Heart left ventricle (tissue), 16 donors: ENCODE results near the gene SARS1. TPM values are rescaled to one million over a fixed set of nuclear protein-coding genes. Genes with fewer than 3 reads are reported as not detected.

Source experiments
- ATAC-seq, 4 donors: fragments of 200-7000 bp; cut with Tn5 transposase; one replicate each; pipeline ENCODE4 v1.9.1; 2020 to 2022; ENCODE audit warnings: moderate library complexity in 4 of 4, mild to moderate bottlenecking in 3 of 4, moderate number of reproducible peaks in 1 of 4
- DNase-seq, 5 donors: peaks; one replicate each; pipeline ENCODE4 v3.0.0-alpha.2; 2020
- H3K27ac ChIP-seq, 12 donors: fragments of 200-600 bp; sonication (generic) in 4 of 12; one replicate each; pipeline versions ENCODE4 v1.5.0 to v1.8.0; 2016 to 2022; ENCODE audit warnings: mild to moderate bottlenecking in 2 of 12
- H3K27me3 ChIP-seq, 9 donors: fragments of 200-600 bp; sonication (generic) in 2 of 9; one replicate each; pipeline versions ENCODE4 v1.5.1 to v1.8.0; 2016 to 2022; ENCODE audit warnings: mild to moderate bottlenecking in 3 of 9
- H3K36me3 ChIP-seq, 9 donors: fragments of 200-600 bp; sonication (generic) in 2 of 9; one replicate each; pipeline versions ENCODE4 v1.5.0 to v1.8.0; 2018 to 2022; ENCODE audit warnings: mild to moderate bottlenecking in 2 of 9
- H3K4me1 ChIP-seq, 12 donors: fragments of 200-600 bp; sonication (generic) in 4 of 12; one replicate each; pipeline versions ENCODE4 v1.5.0 to v1.8.0; 2016 to 2022; ENCODE audit warnings: mild to moderate bottlenecking in 3 of 12
- H3K4me3 ChIP-seq, 12 donors: fragments of 200-600 bp; sonication (generic) in 4 of 12; one replicate each; pipeline versions ENCODE4 v1.5.0 to v1.8.0; 2017 to 2022; ENCODE audit warnings: mild to moderate bottlenecking in 9 of 12, moderate library complexity in 4 of 12
- H3K9me3 ChIP-seq, 12 donors: fragments of 200-600 bp; sonication (generic) in 4 of 12; one replicate each; pipeline versions ENCODE4 v1.5.0 to v1.8.0; 2016 to 2022; ENCODE audit warnings: mild to moderate bottlenecking in 1 of 12
- CTCF ChIP-seq, 12 donors: fragments of 200-600 bp; sonication (generic) in 4 of 12; IDR thresholded peaks; one replicate each; pipeline versions ENCODE4 v1.5.0 to v1.8.0; 2018 to 2022; ENCODE audit warnings: antibody characterized with exemption in 12 of 12, mild to moderate bottlenecking in 5 of 12
- POLR2A ChIP-seq, 2 donors: fragments of 450-650 bp; IDR thresholded peaks; one replicate each; pipeline ENCODE4 v1.6.1; 2017; ENCODE audit warnings: antibody characterized with exemption in 2 of 2, mild to moderate bottlenecking in 2 of 2, moderate library complexity in 2 of 2
- WGBS, 4 donors: extraction: QIAGEN DNeasy Blood & Tissue Kit in 2 of 4; methylation state at CpG; one replicate each; pipeline versions ENCODE4 v1.1.5 to v1.1.7; 2013 to 2018; 5-methylcytosine and 5-hydroxymethylcytosine counted together
- intact Hi-C, 10 donors: fragments of 100-400 bp; cut with DNase I; formaldehyde crosslinking; loops; one replicate each; pipeline versions ENCODE4 v1.11.1 to v1.14.2; 2022
- polyA plus RNA-seq, 2 donors: library from polyadenylated mRNA; stranded (reverse); fragments of 200-250 nt; gene quantifications; one replicate each; pipeline ENCODE4 v1.2.3, GENCODE V29; 2013
- total RNA-seq, 9 donors: library from RNA; depleted of rRNA in 2 of 9; stranded (reverse); fragments of >200 nt in 2 of 9; fragmentation: NEBNext Ultra II Directional in 3 of 9; extraction: Animal tissue kit (Norgen Biotek cat#: 25700) in 3 of 9; gene quantifications; one replicate each; pipeline versions ENCODE4 v1.1.0 to v1.2.4, GENCODE V29; 2016 to 2023
- donor health status: ischemic (EF 13 %, LVEDD 7.1; RV severe dilation, severe dysfunction).
- donor health status: healthy with polysubstance abuse.
- donor health status: DM: no; HTN: yes; CAD: no.
- donor health status: DM: no; HTN: no; CAD: no.
- donor health status: ischemic (EF 25% LVEDD 6.9; RV normal size, moderate dysfunction).
- donor health status: ischemic (EF 25% LVEDD 5.7; RV mildly dilated, moderate dysfunction).
- donor health status: healthy.
- donor health status: DM: yes; HTN: yes; CAD: no.
- donor health status: ischemic (EF 35%, LVEDD 5.7; RV mildly dilated, moderate dysfunction).
- donor health status: nonischemic (EF 11% LVEDD 7.7; RV severe dilation, severe dysfunction).
- donor health status: DM: yes; HTN: yes; CAD: no.
- donor health status: PGD.
- donor health status: ischemic (EF 29% LVEDD 5.4; RV normal size, mild dysfunction).
- donor health status: nonischemic (EF 23%, LVEDD 6.1; RV moderate dilation, normal function).

The SARS1 gene
- total and polyA plus RNA-seq, 11 donors, result 41.1 to 179 (median 102) TPM

DNA sequence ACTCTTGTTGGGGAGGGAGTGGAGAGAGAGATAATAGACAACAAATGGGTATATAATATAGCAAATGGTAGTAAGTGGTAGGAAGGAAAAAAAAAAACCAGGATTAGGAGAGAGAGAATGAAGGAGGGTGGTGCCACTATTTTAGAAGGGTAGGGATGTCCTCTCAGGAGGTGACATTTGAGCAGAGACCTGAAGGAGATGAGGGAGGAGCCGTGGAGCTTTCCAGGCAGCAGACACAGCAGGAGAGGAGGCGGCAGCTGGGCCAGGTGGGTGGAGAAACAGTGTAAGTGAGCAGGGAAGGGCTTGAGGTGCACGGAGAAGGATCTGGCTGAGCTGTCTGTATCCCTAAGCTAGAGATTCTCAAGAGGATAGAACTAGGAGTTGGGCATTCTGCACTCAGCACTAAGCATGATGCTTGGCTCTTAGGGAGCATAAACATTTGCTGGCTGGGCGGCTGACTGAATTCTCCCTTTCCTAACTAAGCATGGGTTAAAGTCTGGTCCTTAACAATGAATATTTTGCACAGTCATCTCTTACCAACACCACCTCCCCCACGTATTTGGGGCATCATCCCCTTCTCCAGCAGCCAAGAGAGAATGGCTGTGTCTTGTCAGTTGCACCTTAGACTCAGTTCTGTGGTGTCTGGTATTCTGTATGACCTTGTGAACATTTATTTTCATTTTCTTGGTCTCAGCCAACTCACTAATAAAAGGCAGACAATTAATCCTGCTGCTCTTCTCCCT is 27.6 kb upstream of the SARS1 start:
- no peaks in the 10 kb centered on the region for H3K36me3 ChIP-seq
- WGBS, 4 donors, result 59 to 70% (median 64%) methylated on average over 5 of the region's 5 CpGs
- H3K4me3 ChIP-seq, result no peak overlapping the region
- peaks cover 0 to 12% (median 0%) of the 10 kb centered on the region in 12 donors for H3K4me1 ChIP-seq
- intact Hi-C loops, result no loop called here
- DNase-seq (no peak), ATAC-seq (peak in 1 of 4 donors; percentile 34)
- TF ChIP-seq POLR2A (IDR thresholded peaks at IDR 0.05) (no peak), CTCF (IDR thresholded peaks at IDR 0.05) (no peak)
- H3K27ac ChIP-seq, result peak overlapping the region in 3 of 12 donors; percentile 0 to 62 (median 10)
- no peaks in the 10 kb centered on the region for H3K27me3 ChIP-seq
- H3K9me3 ChIP-seq, result no peaks in the 10 kb centered on the region

GRCh38 chr1:109186733-109187086 is 27.0 kb upstream of the SARS1 start:
- Histone ChIP-seq H3K27ac (peak overlapping the region in 4 of 12 donors; percentile 0 to 62 (median 18)), H3K4me3 (no peak overlapping the region), H3K27me3 (no peaks in the 10 kb centered on the region), H3K9me3 (no peaks in the 10 kb centered on the region), H3K4me1 (peaks cover 0 to 12% (median 0%) of the 10 kb centered on the region in 12 donors), H3K36me3 (no peaks in the 10 kb centered on the region)
- ATAC-seq, result peak in 3 of 4 donors; percentile 53 to 73 (median 59)
- intact Hi-C loops, result no loop called here
- 57 to 79% (median 71%) methylated on average over 8 of the region's 8 CpGs for WGBS, 4 donors
- TF ChIP-seq POLR2A (IDR thresholded peaks at IDR 0.05) (no peak), CTCF (IDR thresholded peaks at IDR 0.05) (no peak)
- DNase-seq, result peak in 3 of 5 donors; percentile 24 to 68 (median 47)

DNA sequence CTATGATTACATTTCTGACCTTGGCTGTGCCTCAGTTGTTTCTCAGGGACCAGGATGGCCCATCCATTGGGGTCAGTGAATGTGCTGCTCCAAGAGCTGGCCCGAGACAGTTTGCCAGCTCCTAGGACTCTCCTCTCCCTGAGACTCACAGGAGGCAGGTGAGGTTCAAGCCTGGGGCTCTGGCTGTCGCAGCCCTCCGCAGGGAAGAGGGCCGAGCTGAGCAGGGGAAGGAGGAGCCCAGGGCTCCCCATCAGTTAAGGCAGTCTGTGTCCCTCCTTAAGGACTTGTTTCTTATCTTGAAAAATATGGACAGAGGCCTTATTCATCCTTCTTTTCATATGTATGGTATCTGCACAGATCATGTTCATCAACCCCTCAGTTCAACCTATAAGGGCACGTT is 26.6 kb upstream of the SARS1 start:
- TF ChIP-seq CTCF (IDR thresholded peaks at IDR 0.05) (no peak), POLR2A (IDR thresholded peaks at IDR 0.05) (no peak)
- no peaks in the 10 kb centered on the region for H3K27me3 ChIP-seq
- no peaks in the 10 kb centered on the region for H3K9me3 ChIP-seq
- ATAC-seq (no peak), DNase-seq (no peak)
- H3K4me1 ChIP-seq, result peaks cover 0 to 12% (median 0%) of the 10 kb centered on the region in 12 donors
- WGBS, 4 donors, result 83 to 92% (median 88%) methylated on average over 5 of the region's 5 CpGs
- peak overlapping the region in 3 of 12 donors; percentile 10 to 62 (median 25) for H3K27ac ChIP-seq
- intact Hi-C loops, result no loop called here
- no peak overlapping the region for H3K4me3 ChIP-seq
- H3K36me3 ChIP-seq, result no peaks in the 10 kb centered on the region

GRCh38 chr1:109188200-109188599 is 25.5 kb upstream of the SARS1 start:
- no peak for ATAC-seq
- intact Hi-C loops, result no loop called here
- WGBS, 4 donors, result 88 to 95% (median 93%) methylated on average over 4 of the region's 4 CpGs

More at GRCh38 chr1:109188200-109188599, 25.5 kb upstream of the SARS1 start:
- TF ChIP-seq CTCF (IDR thresholded peaks at IDR 0.05) (no peak), POLR2A (IDR thresholded peaks at IDR 0.05) (no peak)
- H3K27me3 ChIP-seq, result no peaks in the 10 kb centered on the region
- no peak for DNase-seq
- H3K4me1 ChIP-seq, result peaks cover 0 to 12% (median 0%) of the 10 kb centered on the region in 12 donors
- no peak overlapping the region for H3K27ac ChIP-seq
- no peak overlapping the region for H3K4me3 ChIP-seq
- no peaks in the 10 kb centered on the region for H3K36me3 ChIP-seq
- H3K9me3 ChIP-seq, result no peaks in the 10 kb centered on the region
